Tibial nerve (tissue), 4 donors: Measurements from ENCODE around the gene SF1.

ENCODE experiments used
- CTCF ChIP-seq, 5 experiments: fragments of 200-600 bp in 3 of 5; fragments of 450-650 bp in 2 of 5; sonication (generic) in 3 of 5; IDR thresholded peaks; one replicate each; pipeline ENCODE4 v1.5.1; 2016 to 2019; ENCODE audit warnings: antibody characterized with exemption in 5 of 5, mild to moderate bottlenecking in 3 of 5, moderate library complexity in 2 of 5
- EP300 ChIP-seq, 2 donors: sonication (generic); formaldehyde crosslinking; IDR thresholded peaks; one replicate each; pipeline ENCODE4 v1.6.1; 2017; ENCODE audit warnings: antibody characterized with exemption in 2 of 2, mild to moderate bottlenecking in 1 of 2
- POLR2A ChIP-seq, 2 donors: fragments of 450-650 bp; IDR thresholded peaks; one replicate each; pipeline ENCODE4 v1.6.1; 2017; ENCODE audit warnings: antibody characterized with exemption in 2 of 2, mild to moderate bottlenecking in 2 of 2, moderate library complexity in 2 of 2

- TF ChIP-seq CTCF (IDR thresholded peaks at IDR 0.05), result no peak
- no peak for TF ChIP-seq EP300 (IDR thresholded peaks at IDR 0.05)
- no peak for TF ChIP-seq POLR2A (IDR thresholded peaks at IDR 0.05)
Measured at GRCh38 chr11:64715756-64716472, 62.4 kb downstream of the SF1 start.
